Fibroblast of mammary gland (primary cell): ENCODE measurements around the gene CHCHD3.
A peak's percentile ranks its signal among the peaks of the same experiment; 100 is the strongest.

Experiments used
- DNase-seq: peaks from one replicate; pipeline ENCODE4 v3.0.0-alpha.2; 2010; ENCODE audit warnings: low read depth
- H3K4me3 ChIP-seq: 2 replicates; pipeline ENCODE4 v1.5.1; 2011; ENCODE audit warnings: low read depth, mild to moderate bottlenecking, low read length, moderate library complexity; ENCODE audit not compliant: control insufficient read depth
- TF ChIP-seq, protein P1 (sequence below): conservative IDR thresholded peaks from 2 replicates; pipeline ENCODE4 v1.5.1; 2011; ENCODE audit warnings: low read depth, low read length, inconsistent platforms; ENCODE audit not compliant: control insufficient read depth, insufficient read depth

Gene CHCHD3

GRCh38 chr7:132756484-132756990 is 325.4 kb downstream of the CHCHD3 start:
- no peak overlapping the region for H3K4me3 ChIP-seq
- DNase-seq: no peak
- TF ChIP-seq, protein P1, sequence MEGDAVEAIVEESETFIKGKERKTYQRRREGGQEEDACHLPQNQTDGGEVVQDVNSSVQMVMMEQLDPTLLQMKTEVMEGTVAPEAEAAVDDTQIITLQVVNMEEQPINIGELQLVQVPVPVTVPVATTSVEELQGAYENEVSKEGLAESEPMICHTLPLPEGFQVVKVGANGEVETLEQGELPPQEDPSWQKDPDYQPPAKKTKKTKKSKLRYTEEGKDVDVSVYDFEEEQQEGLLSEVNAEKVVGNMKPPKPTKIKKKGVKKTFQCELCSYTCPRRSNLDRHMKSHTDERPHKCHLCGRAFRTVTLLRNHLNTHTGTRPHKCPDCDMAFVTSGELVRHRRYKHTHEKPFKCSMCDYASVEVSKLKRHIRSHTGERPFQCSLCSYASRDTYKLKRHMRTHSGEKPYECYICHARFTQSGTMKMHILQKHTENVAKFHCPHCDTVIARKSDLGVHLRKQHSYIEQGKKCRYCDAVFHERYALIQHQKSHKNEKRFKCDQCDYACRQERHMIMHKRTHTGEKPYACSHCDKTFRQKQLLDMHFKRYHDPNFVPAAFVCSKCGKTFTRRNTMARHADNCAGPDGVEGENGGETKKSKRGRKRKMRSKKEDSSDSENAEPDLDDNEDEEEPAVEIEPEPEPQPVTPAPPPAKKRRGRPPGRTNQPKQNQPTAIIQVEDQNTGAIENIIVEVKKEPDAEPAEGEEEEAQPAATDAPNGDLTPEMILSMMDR: no peak

DNA sequence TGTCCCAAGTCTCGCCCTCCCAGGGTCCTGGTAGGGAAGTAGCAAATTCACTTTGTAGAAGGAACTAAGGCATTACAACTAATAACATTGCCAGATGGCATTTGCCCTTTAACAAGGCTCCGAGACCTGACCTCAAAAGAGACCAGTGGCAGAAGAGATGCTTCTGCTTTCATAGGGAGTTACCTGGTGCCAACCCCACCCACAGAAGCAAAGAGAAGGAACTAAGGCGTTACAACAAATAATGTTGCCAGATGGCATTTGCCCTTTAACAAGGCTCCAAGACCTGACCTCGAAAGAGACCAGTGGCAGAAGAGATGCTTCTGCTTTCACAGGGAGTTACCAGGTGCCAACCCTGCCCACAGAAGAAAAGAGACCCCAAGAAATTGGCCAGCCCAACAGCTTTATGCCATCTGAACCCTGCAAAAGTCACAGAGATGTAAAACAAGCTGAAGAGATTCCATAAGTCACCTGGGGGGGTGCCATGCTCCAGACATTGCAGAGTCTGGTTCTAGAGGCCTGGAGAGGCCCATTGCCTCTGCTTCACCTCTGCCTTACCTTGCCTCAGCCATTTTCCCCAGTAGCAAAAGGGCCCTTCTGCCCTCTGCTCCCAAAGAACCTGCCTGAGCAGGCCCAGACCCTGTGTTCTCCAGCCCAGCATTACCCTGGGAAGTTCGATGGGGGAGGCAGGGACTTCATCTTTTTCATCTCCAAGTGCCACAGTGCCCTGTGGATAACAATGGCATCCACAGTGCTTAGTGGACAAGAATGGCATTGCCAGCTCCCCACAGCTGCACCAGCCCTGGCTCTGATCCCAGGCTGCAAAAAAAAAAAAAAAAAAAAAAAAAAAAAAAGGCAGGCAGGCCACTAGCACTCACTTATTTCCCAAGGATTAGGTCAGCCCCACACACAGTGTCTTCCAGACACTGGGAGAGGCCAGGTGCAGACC is 326.1 kb downstream of the CHCHD3 start:
- TF ChIP-seq, protein P1: no peak
- DNase-seq: no peak
- H3K4me3 ChIP-seq: no peak overlapping the region

DNA sequence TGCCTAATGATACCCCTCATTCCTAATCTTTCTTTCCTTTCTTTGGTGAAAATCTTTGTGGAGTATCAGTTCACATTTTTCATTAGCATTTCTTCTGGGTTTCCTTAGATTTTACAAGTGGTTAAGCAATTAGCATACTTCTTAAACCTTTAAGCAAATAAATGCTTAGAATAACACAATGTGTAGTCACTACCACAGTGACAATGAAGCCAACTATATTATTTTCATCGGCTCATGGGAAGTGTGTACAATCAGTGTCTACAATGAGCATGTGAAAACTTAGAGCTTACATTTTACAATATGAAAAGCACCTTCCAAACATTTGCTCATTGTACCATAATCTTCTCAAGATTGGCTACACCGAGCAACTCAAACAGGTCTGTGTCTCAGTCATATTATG is 329.5 kb downstream of the CHCHD3 start:
- no peak overlapping the region for H3K4me3 ChIP-seq
- TF ChIP-seq, protein P1: no peak
- no peak for DNase-seq

GRCh38 chr7:132751244-132751647 is 330.6 kb downstream of the CHCHD3 start:
- TF ChIP-seq, protein P1: no peak
- DNase-seq: no peak
- no peak overlapping the region for H3K4me3 ChIP-seq

- TF ChIP-seq, protein P1: no peak
- peak; percentile 53 for DNase-seq
- no peak overlapping the region for H3K4me3 ChIP-seq
These were observed 331.2 kb downstream of the CHCHD3 start for GRCh38 chr7:132750530-132751217.

GRCh38 chr7:132750096-132750495 is 331.8 kb downstream of the CHCHD3 start:
- TF ChIP-seq, protein P1: no peak
- no peak overlapping the region for H3K4me3 ChIP-seq
- DNase-seq: no peak
